ENCODE measurements around the gene ZNF302. TPM values are rescaled to one million over a fixed set of nuclear protein-coding genes. Genes with fewer than 3 reads are reported as not detected.

Gene ZNF302
- total RNA-seq, 2 donors from 2014 or later = 21.3 to 30.9 TPM

GRCh38 chr19:34733746-34734536 lies 56.5 kb downstream of the ZNF302 start, which contains the start of gene ZNF181:
Gene ZNF181 (plus strand): TSS chr19:34734243. CDS start chr19:34735038, 795 bp downstream.
- peak within 1 kb of the TSS; percentile 98 for H3K27ac ChIP-seq
- peak within 1 kb of the TSS; percentile 97 for H3K4me3 ChIP-seq
- no peaks in the 10 kb centered on the region for H3K27me3 ChIP-seq (replicated peaks; ENCODE audit: insufficient read depth)
- DNase-seq (ENCODE audit: low spot score) = peak; percentile 66
- no peak for TF ChIP-seq CTCF (IDR thresholded peaks at IDR 0.05)
- H3K4me1 ChIP-seq (ENCODE audit: control insufficient read depth in 1 of 2, low read depth in 2 of 2) = peaks cover 5 to 23% of the 10 kb centered on the region in 2 donors
- H3K9me3 ChIP-seq = peaks cover 20% of the 10 kb centered on the region
- peaks cover 13% of the 10 kb centered on the region for H3K36me3 ChIP-seq
- ATAC-seq (ENCODE audit: insufficient number of reproducible peaks, low FRiP score, low read depth) = peak; percentile 97

GRCh38 chr19:34734537-34735103 lies 57.1 kb downstream of the ZNF302 start:
- Histone ChIP-seq H3K36me3 (peaks cover 20% of the 10 kb centered on the region), H3K9me3 (peaks cover 27% of the 10 kb centered on the region), H3K4me1 (ENCODE audit: control insufficient read depth in 1 of 2, low read depth in 2 of 2) (peaks cover 5 to 23% of the 10 kb centered on the region in 2 donors), H3K27ac (peak overlapping the region; percentile 98), H3K4me3 (peak overlapping the region; percentile 97), H3K27me3 (replicated peaks; ENCODE audit: insufficient read depth) (no peaks in the 10 kb centered on the region)
- ATAC-seq (ENCODE audit: insufficient number of reproducible peaks, low FRiP score, low read depth) = no peak
- no peak for TF ChIP-seq CTCF (IDR thresholded peaks at IDR 0.05)
- no peak for DNase-seq (ENCODE audit: low spot score)

Other genes starting within 250 kb of the ZNF302 start
- 100 to 1,000 TPM; 105 to 107 TPM for gene UBA2, start 249.3 kb upstream of the ZNF302 start, total RNA-seq
- 100 to 1,000 TPM; 110 to 175 TPM for gene WTIP, start 195.9 kb upstream of the ZNF302 start, total RNA-seq
- 1 to 10 TPM in 1 of 2 donors, under 1 TPM in 1; 0.41 to 1.1 TPM for gene SCGB2B2, start 519 bp upstream of the ZNF302 start, total RNA-seq
- gene ZNF181, start 56.6 kb downstream of the ZNF302 start, total RNA-seq = 10 to 100 TPM; 23.0 to 78.0 TPM
- 1 to 10 TPM; 5.1 to 6.4 TPM for gene ZNF599, start 95.5 kb downstream of the ZNF302 start, total RNA-seq
- gene ZNF30, start 249.2 kb downstream of the ZNF302 start, total RNA-seq = 1 to 10 TPM; 1.5 to 1.7 TPM

All from thoracic aorta (tissue), 2 donors.